Midbrain (tissue), 1 donor: ENCODE measurements around the gene PIK3R6.

Experiments
- DNase-seq: peaks from one replicate; lab custom pipeline; 2025; lab: John Stamatoyannopoulos, UW

The PIK3R6 gene

GRCh38 chr17:8849311-8850041 lies 18.0 kb downstream of the PIK3R6 start:
- DNase-seq, result no peak

- DNase-seq, result no peak
These were observed 19.6 kb downstream of the PIK3R6 start for GRCh38 chr17:8847891-8848290.

- DNase-seq, result peak; percentile 20
These were observed 20.7 kb downstream of the PIK3R6 start for GRCh38 chr17:8846768-8847211.

GRCh38 chr17:8844229-8845218 lies 22.9 kb downstream of the PIK3R6 start:
- DNase-seq, result no peak

- no peak for DNase-seq
These were observed 24.1 kb downstream of the PIK3R6 start for GRCh38 chr17:8843344-8843743.

GRCh38 chr17:8841844-8842243 lies 25.6 kb downstream of the PIK3R6 start:
- DNase-seq, result no peak

GRCh38 chr17:8839410-8839935 lies 28.0 kb downstream of the PIK3R6 start:
- no peak for DNase-seq

- no peak for DNase-seq
These were observed 28.9 kb downstream of the PIK3R6 start for GRCh38 chr17:8838551-8839095.

- no peak for DNase-seq
These were observed 29.9 kb downstream of the PIK3R6 start for GRCh38 chr17:8837563-8838075.

- no peak for DNase-seq
These were observed 30.5 kb downstream of the PIK3R6 start for GRCh38 chr17:8836821-8837562.

- no peak for DNase-seq
These were observed 31.7 kb downstream of the PIK3R6 start for GRCh38 chr17:8835631-8836364.

- no peak for DNase-seq
These were observed 32.4 kb downstream of the PIK3R6 start for GRCh38 chr17:8835106-8835505.

GRCh38 chr17:8832711-8833352 lies 34.6 kb downstream of the PIK3R6 start:
- no peak for DNase-seq

GRCh38 chr17:8831234-8831849 lies 36.1 kb downstream of the PIK3R6 start:
- no peak for DNase-seq

- DNase-seq, result no peak
These were observed 37.3 kb downstream of the PIK3R6 start for GRCh38 chr17:8830141-8830540.

- no peak for DNase-seq
These were observed 38.2 kb downstream of the PIK3R6 start for GRCh38 chr17:8829036-8829941.

GRCh38 chr17:8828517-8828875 lies 39.0 kb downstream of the PIK3R6 start:
- no peak for DNase-seq

- no peak for DNase-seq
These were observed 40.6 kb downstream of the PIK3R6 start for GRCh38 chr17:8826808-8827435.
